Left kidney (tissue), 2 donors: ENCODE data around the gene NR2F2. TPM values are rescaled to one million over a fixed set of nuclear protein-coding genes. Genes with fewer than 3 reads are reported as not detected.
"Not testable (repeated sequence)": the region's sequence is repeated elsewhere in the genome, so short reads cannot be mapped to it uniquely, and the experiment has no call there.

ENCODE experiments used
- DNase-seq: peaks from one replicate; pipeline ENCODE4 v3.0.0-alpha.2; 2013
- polyA plus RNA-seq: library from polyadenylated mRNA; unstranded; fragments of 120-200 nt; gene quantifications from one replicate; pipeline ENCODE4 v1.2.1, GENCODE V29; 2013; ENCODE audit not compliant: insufficient read length

NR2F2 gene
- polyA plus RNA-seq, 1 donor: 348 TPM

- peak; percentile 22 for DNase-seq
These were observed 35.5 kb downstream of the NR2F2 start for GRCh38 chr15:96365781-96366525.

GRCh38 chr15:96366526-96366877 is 36.0 kb downstream of the NR2F2 start:
- DNase-seq: no peak

- DNase-seq: peak; percentile 45
These were observed 37.1 kb downstream of the NR2F2 start for GRCh38 chr15:96367311-96368200.

GRCh38 chr15:96369351-96369750 is 38.9 kb downstream of the NR2F2 start:
- DNase-seq: no peak

- no peak for DNase-seq
These were observed 39.5 kb downstream of the NR2F2 start for GRCh38 chr15:96369825-96370621.

GRCh38 chr15:96372554-96372953 is 42.1 kb downstream of the NR2F2 start:
- no peak for DNase-seq

GRCh38 chr15:96374499-96374898 is 44.0 kb downstream of the NR2F2 start:
- DNase-seq: no peak

- DNase-seq: not testable (repeated sequence)
These were observed 49.1 kb downstream of the NR2F2 start for GRCh38 chr15:96379592-96379991.

GRCh38 chr15:96381463-96381862 is 51.0 kb downstream of the NR2F2 start:
- DNase-seq: no peak

- no peak for DNase-seq
These were observed 54.7 kb downstream of the NR2F2 start for GRCh38 chr15:96385195-96385594.

- no peak for DNase-seq
These were observed 58.2 kb downstream of the NR2F2 start for GRCh38 chr15:96388673-96389072.
